Middle frontal gyrus (tissue), 1 donor: Measurements from ENCODE around the gene AK6.
"Not testable (repeated sequence)": the region's sequence is repeated elsewhere in the genome, so short reads cannot be mapped to it uniquely, and the experiment has no call there.

Experiments used
- DNase-seq: peaks from one replicate; pipeline ENCODE4 v3.0.0-alpha.2; 2015; ENCODE audit warnings: low spot score; ENCODE audit errors: extremely low spot score

AK6 gene

DNA sequence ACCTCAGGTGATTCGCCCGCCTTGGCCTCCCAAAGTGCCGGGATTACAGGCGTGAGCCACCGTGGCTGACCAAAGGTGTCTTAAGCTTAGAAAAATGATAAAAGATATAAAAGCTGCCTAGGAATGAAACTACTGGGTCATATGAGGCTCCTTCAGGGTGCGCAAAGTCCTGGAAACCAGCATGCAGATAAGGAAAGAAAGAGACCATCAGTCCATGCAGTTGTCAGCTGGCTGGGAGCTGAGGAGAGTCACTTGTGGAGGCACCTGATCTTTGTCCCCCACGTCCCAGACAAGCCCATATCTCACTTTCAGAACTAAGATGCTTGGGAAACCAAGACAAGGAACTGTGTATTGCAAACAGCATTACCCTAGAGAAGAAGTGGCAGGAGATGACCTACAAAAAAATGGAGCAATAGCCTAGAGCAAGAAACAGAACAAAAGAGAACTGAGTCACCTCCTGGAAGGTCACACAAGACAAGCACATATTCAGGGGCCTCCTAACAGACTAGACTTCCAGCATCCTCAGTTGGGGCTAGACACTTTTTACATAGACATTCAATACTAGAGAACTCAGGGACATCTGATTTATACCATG, 33.9 kb downstream of the AK6 start:
- DNase-seq = no peak

DNA sequence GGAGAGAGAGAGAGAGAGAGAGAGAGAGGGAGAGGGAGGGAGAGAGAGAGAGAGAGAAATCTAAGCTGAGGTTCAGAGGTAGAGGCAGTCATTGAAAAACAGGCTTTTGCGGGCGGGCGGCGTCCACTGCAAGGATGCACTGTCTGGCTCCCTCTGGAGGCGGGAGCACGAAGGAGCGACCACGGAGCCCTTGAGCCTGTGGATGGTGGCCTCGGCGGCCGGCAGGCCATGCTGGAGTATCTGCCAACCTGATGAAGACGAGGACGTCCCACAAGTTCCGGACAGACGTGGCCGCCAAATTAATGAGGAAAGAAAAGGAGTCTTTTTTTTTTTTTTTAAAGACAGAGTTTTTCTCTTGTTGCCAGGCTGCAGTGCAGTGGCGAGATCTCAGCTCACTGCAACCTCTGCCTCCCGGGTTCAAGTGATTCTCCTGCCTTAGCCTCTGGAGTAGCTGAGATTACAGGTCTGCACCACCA, 34.5 kb downstream of the AK6 start:
- DNase-seq = peak; percentile 62

DNA sequence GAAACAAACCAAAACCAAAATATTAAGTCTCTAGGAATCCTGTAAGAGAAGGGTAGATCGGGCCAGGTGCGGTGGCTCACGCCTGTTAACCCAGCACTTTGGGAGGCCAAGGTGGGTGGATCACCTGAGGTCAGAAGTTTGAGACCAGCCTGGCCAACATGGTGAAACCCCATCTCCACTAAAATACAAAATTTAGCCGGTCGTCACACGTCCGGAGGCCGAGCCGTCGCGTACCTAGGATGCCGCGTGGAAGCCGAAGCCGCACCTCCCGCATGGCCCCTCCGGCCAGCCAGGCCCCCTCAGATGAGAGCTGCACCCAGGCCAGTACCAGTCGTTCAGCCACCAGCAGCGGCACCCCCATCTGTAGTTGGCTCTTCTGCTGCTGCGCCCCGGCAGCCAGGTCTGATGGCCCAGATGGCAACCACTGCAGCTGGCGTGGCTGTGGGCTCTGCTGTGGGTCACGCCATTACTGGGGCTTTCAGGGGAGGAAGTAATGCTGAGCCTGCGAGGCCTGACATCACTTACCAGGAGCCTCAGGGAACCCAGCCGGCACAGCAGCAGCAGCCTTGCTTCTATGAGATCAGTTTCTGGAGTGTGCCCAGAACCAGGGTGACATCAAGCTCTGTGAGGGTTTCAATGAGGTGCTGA, 35.5 kb downstream of the AK6 start:
- DNase-seq = not testable (repeated sequence)

DNA sequence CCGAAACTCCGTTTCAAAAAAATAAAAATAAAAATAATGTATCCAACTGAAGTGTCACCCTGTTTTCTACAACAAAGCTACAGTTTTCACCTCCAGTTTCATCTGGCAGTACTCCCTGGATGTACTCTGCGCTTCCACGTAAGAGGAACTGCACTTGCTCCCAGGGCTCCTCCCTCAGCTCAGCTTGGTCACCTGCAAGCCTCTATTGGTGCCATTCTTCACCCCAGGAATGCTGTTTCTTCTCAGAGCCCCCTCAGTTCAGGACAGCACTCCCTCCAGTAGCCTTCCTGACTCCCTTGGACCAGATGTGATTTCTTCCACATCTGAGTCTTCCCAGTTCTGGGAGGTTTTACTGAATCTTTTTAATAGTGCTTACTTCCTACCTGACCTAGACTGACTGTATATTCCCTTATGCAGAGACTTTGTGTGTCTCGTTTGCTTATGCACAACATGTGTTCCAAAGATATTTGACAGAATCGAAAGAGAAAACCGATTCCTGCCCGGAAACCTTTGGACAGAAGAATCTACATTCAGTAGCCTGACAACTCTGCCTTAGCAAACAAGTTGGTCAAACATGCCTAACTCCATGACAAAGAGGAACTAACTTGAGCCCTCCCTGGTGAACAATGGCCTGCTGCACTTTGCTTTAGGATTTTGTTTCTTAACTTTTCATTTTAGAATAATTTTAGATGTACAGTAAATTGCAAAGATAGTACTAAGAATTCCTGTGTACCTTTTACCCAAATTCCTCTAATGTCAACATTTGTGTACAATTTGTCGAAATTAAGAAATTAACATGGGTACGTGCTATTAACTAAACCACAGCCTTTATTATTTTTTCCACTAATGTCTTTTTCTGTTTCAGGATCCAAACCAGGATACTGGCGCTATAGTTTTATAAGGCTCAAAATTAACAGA, 37.5 kb downstream of the AK6 start:
- DNase-seq = no peak

DNA sequence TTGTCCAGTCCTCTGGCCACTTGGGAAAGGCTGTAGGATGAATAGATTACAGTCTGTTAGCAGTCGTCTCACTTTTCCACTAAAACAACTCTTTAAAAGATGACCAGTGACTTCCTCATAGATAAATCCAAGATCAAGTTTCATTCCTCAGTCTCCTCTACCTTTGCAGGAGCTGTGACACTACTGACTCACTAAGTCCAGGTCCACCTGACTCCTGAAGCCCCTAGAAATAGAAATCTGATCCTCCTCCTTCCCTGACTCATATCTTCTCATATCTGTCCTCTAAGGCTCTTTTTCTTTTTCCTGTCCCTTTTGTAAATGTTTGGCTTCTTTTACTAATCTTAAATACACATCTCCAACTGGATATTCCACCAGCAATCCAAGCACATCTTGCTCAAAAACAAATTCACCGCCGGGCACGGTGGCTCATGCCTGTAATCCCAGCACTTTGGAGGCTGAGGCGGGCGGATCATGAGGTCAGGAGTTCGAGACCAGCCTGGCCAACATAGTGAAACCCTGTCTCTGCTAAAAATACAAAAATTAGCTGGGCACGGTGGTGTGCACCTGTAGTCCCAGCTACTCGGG, 39.3 kb downstream of the AK6 start:
- DNase-seq = no peak

DNA sequence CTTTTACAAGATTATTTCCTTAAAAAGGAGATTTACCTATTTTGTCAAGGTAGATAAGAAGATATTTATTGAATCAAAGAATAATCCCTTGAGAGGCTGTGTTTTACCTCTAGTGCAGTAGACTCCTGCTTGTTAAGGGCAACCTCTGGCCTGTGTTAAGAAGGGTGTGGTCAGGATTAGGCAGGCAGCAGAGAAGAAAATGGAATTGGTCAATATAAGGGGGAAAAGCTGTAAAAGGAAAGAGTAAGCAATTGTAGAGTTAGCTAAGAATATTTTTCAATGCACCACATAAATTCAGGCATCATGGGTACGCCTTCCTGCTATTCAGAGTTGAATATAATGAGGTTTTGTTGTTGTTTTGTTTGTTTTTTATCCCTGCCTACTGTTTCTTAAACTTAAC, 43.0 kb downstream of the AK6 start:
- no peak for DNase-seq

DNA sequence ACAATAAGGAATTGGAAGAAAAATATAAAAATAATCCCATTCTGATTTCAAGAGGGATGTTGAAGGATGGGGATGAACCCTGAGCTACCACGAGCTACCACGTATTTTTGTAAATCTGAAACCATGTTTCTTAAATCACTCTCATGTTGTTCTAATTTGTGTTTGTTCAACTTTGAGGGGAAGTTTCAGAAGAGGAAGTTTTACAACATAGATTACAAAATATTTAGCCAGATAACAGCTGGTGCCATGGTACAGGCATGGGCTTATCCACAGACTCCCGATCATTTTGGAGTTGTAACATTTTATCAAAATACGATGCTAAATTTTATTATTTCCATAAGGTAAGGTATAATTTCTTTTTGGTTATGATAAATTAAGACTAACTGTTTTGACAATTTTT, 51.9 kb downstream of the AK6 start:
- no peak for DNase-seq

DNA sequence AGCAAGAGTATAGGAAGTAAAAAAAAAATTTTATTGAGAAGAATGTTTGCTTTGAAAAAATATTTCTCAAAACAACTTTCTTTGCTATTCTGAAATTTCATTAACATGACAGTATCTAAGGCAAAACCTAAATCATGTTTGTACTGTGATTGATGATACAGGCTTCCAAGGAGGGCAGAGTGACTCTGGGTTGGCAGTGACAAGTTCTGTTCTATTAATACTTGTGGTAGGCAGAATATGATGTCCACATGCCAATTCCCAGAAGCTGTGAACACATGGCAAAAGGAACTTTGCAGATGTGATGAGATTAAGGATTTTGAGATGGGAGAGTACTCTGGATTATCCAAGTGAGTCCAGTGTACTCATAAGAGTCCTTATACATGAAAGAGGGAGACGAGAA, 53.3 kb downstream of the AK6 start:
- no peak for DNase-seq

DNA sequence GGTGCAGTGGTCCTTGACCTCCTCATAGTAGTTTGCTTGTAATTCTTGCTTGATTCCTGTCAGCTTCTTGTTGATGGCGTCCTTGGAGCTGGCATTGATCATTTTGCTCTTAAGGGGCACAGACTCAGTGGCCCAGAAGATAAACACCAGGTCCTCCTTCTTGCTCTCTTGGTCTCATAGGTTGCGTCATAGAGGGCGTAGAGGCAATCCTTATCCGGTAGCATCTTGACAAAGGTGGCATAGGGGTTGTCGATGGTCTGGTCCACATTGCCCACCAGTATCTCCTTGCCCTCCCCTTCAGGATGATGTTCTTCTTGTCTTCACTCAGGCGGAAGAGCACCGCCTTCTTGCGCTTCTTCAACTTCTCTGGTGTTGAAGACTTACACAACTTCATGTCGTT, 55.9 kb downstream of the AK6 start:
- no peak for DNase-seq

DNA sequence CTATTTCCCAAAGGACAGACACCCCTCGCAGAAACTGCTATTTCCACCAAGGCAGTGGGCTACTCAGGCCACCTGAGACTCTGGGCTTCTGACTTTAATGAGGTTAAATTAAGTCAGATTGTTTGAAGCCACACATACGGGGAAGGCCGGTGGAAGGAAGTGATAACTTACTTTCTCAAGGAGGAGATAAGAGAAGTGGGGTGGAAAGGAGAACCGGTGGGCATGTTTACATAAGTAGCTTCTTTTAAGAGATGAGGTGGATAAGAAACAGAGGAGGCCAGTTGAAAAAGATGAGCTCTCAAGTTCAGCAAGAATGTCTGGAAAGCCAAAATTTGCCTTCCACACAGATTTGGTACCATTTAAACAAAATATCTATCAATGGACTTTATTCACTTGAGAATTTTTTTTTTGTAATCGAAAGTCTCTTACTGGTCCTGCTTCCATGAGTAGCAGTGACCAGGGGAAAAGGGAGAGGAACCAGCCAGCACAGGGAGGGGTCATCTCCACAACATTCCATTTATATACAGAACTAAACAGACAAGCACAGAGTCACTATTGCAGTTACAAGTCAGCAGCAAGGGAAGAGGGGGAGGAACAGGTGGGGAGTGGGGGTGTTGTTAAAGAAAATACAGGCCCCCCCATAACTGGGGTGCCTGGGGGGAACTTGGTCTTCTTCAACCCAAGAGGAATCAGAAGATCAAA, 56.7 kb downstream of the AK6 start:
- DNase-seq = no peak

DNA sequence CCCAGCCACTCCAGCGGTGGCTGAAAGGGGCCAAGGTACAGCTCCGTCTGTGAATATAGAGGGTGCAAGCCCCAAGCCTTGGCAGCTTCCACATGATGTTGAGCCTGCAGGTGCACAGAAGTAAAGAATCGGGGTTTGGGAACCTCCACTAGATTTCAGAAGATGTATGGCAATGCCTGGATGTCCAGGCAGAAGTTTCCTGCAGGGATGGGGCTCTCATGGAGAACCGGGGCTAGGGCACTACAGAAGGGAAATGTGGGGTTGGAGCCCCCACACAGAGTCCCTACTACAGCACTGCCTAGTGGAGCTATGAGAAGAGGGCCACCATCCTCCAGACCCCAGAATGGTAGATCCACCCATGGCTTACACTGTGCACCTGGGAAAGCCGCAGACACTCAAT, 59.9 kb downstream of the AK6 start:
- DNase-seq = no peak

DNA sequence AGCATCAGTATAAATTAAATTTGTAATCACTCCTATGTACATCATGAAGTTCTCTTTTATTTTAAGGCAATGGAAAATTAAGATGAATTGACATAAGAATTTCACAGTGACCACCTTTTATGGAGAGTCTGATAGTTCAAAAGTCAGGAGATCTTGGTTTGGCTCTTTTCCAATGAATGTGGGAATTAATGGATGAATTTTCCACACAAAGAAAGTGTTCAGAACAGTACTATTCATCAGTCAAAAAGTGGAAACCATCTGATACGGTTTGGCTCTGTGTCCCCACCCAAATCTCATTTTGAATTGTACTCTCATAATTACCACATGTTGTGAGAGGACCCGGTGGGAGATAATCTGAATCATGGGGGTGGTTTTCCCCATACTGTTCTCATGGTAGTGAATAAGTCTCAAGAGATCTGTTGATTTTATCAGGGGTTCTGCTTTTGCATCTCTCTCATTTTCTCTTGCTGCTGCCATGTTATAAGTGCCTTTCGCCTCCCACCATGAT, 61.2 kb downstream of the AK6 start:
- no peak for DNase-seq

DNA sequence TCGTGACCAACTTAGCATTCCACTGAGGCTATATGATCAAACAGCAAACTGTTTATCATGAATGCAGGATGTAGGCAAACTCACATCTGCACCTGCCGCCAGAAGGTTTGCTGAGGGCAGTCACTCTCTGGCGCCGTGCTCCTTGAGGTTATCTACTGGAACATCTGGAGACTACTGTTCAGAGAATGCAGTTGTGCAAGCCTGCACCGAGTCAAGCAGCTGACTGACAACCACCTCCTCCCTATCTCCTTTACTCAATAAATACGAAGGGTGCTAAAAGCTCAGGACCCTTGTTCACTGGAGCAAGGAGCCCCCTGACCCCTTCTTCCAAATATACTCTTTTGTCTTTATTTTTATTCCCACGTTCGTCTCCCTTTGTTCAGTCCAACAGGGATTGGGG, 63.8 kb downstream of the AK6 start:
- no peak for DNase-seq
